Occipital lobe (tissue), 2 donors: ENCODE results near the gene GSK3B. TPM values are rescaled to one million over a fixed set of nuclear protein-coding genes. Genes with fewer than 3 reads are reported as not detected.
"Not testable (repeated sequence)": the region's sequence is repeated elsewhere in the genome, so short reads cannot be mapped to it uniquely, and the experiment has no call there.

Experiments used
- DNase-seq: peaks from one replicate; lab custom pipeline; 2025; lab: John Stamatoyannopoulos, UW
- total RNA-seq: library from RNA; depleted of rRNA; stranded (reverse); fragments of >200 nt; gene quantifications from one replicate; pipeline ENCODE4 v1.2.3, GENCODE V29; 2014

GSK3B gene
- total RNA-seq, 1 donor from 2014 or later = 117 TPM

DNA sequence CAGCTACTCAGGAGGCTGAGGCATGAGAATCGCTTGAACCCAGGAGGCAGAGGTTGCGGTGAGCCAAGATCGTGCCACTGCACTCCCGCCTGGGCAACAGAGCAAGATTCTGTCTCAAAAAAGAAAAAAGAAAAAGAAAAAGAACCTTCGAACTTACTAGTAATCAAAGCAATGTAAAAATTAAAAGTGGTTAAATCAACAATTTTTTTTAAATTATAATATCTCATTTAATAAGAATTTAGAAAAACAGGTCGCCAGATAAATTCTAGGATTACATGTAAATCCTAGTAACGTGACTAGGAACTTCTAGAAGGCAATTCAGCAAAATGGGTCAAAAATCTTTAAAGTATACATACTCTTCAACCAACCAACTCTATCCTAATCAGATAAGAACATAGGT lies 37.2 kb downstream of the GSK3B start:
- DNase-seq = no peak

DNA sequence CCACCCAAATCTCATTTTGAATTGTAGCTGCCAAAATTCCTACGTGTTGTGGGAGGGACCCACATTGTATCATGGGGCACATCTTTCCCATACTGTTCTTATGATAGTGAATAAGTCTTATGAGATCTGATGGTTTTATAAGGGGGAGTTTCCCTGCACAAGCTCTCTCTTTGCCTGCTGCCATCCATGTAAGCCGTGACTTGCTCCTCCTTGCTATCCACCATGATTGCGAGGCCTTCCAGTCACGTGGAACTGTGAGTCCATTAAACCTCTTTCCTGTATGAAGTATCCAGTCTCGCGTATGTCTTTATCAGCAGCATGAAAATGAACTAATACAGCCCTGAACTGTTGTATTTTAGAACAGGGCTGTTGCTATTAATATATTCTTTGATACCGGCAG lies 40.6 kb downstream of the GSK3B start:
- not testable (repeated sequence) for DNase-seq

DNA sequence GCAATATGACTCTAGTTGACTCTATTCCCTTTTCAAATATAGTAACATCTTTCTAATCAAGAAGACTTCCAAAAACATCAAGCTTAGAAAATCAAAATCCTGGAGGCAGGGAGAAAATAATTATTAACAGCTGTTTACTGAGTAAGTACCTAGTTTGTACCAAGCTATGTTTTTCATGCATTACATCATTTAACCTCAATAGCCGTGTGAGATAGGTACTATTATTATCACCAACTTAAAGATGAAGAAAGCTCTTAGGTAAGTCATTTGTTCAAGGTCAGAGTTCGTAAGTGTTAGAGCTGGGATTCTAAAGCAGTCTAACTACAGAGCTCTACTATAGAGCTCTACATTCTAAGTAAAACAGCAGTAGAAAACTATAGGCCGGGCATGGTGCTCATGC lies 41.6 kb downstream of the GSK3B start:
- no peak for DNase-seq

DNA sequence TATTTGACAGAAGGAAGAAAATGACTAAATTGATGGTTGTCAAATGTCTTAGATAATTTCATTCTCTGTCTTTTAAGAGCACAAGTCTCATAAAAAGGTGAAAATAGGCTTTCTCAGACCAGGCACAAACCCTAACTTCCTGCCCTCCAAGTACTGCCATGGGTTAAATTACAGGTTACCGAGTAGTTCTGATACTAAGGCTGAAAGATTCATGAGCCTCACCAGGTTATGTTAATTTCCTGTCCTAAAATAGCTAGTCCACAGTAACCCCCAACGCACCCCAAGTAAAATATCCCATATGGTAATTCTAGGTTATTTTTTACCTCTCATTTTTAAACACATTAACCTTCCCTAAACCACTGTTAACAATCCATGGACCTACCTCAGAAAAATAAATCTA lies 42.0 kb downstream of the GSK3B start:
- no peak for DNase-seq

DNA sequence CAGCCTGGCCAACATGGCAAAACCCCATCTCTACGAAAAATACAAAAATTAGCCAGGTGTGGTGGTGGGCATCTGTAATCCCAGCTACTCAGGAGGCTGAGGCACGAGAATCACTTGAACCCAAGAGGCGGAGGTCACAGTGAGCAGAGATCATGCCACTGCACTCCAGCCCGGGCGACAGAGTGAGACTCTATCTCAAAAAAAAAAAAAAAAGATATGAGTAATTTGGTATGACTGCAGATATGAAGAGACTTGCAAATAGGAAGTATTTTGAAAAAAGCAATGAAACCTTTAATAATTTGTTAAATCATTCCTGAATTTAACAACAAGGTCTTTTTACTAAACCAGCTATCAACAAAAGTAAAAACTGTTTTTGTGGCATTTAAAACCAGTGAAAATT lies 42.7 kb downstream of the GSK3B start:
- DNase-seq = not testable (repeated sequence)

DNA sequence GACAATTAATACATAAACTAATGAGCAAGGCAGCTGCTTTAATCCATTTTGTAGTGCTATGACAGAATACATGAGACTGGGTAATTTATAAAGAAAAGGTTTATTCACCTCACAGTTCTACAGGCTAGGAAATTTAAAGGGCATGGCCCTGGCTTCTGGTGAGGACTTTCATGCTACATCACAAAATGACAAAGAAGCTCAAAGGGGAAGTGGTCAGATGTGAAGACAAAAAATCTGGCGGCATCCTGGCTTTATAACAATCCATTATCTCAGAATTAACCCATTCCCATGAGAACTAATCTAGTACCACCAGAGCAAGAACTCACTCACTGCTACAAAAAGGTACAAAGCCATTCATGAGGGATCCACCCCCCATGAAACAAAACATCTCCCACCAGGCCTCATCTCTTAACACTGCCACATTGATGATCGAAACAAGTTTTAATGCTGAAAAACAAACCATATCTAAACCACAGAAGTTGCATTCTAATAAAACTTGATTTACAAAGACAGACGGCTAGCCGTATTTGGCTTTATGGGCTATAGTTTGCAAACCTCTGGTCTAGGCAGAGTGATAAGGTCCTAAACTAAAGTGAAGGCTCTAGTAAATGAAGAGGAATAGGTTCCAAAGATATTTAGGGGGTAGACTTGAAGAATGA lies 44.2 kb downstream of the GSK3B start:
- DNase-seq = no peak

DNA sequence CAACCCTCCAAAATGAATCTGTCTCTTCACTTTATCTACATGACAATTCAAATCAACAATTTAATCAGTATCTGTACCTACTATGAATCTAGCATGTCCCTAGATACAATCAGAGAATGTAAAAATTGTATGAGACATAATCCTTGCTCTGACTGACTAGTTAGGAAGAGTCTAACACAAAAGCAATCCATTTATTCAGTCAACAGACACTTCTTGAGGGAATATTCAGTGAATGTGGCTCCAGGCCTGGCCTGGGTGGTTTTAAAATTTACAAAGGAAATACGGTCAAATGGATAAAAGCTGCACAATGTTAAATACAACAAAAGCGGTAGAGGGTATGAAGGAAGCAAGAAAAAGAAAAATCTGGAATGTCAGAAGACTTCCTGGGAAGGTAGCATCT lies 45.2 kb downstream of the GSK3B start:
- no peak for DNase-seq

DNA sequence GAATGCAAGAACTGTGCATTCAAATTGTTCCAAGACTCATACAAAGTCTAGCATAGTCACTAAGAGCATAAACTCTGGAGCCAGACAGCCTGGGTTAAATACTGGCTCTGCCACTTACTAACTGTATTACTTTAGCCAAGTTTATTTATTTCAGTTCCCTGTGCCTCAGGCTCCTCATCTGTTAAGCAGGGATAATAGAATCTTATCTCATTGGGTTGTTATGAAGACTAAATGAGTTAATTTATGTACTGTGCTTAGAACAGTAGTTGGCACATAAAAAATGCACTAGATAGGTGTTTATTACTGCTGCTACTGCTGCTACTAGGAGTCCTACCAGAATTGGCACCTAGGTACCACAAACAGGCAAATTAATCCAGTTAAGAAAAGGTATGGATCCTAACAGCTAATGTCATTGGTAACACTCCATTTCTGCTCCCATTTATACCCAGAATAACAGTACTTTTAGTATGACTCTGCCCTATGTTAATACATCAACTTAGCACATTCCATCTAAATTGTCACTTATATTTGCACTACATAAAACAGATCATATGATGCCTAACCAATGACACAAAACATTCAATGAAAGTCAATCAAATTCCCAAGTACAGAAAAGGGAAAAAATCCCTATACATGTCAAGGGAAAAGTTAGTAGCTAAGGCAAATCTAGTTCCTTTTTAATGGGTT lies 45.7 kb downstream of the GSK3B start:
- DNase-seq = no peak

DNA sequence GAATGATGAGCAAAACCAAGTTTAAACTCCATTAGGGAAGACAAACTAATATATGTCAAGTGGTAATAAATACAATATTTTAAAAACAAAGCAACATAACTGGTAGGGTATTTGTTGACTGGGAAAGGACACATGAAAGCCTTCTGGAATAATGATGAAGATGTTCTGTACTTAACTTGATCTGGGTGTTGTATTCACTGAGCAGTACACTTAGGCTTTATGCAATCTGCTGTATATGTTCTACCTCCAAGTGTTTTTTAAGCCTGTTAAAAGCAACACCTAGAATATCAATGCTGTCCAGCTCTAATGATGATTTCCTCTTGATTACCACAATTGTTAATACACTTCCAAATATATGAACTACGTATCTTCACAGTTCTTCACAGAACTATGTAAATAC lies 46.6 kb downstream of the GSK3B start:
- no peak for DNase-seq

DNA sequence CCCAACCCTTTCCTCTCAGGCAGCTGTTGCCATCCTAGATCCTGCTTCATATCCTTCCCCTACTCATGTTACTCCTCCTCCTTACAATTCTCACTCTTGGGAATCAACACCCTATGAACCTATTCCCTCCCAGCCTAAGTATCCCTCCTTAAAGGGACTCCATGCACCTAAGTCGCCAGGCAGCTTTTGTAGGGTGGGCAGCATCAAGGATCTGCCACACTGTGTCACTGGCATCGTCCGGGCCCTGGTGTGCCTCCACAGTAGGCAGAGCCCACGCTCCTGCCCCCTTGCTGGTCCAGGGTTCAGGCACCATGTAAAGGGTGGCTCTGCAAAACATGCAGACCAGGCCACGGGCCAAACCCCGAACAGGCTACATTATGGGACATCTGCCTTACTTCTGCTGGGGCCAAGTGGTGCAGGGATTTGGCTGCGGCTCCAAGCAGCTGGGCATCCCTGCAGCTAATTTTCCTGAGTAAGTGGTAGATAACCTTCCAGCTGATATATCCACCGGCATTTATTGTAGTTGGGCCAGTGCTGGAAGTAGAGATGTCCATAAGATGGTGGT lies 53.4 kb downstream of the GSK3B start:
- DNase-seq = no peak

DNA sequence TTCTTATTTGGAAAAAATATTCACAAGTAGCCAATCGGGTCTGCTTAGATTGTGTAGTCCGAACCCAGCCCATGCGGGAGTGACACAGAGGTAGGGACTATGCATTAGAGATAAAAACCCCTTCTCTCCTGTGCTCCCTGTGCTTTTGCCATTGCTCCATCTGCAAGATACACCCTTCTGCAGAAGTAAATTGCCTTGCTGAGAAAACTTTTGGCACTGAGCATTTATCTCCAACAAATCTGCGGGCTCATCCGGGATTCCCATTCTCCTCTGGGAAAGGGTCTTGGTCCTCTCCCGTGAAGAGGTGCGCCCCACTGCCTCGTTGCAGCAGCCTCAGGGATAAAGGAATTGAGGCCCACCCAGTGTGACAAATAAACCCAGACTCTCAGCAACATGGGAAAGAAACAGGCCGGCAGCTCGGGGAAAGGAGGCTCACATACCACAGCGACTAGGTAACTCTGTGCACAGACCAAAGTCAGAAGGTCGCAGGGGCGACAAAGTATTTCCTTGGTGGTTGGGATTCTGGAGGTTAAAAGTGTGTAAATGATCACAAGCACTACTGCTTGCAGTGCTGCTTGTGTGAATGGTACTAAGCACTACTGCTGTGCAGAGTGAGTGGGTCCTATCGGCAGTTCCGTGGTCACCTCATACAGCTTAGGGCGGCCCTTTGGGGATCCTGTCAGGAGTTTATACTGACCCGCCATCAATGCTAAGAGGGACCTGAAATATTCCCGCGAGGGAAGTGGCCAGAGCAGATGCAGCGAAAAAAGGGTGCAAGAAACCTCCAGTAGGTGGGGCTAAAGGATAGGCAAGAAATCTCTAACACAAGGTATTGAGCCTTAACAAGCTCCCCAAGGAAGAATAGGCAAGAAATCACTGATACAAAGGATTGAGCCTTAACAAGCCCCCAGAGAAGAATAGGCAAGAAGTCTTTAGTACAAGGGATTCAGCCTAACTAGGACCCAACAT lies 54.3 kb downstream of the GSK3B start:
- DNase-seq = no peak

DNA sequence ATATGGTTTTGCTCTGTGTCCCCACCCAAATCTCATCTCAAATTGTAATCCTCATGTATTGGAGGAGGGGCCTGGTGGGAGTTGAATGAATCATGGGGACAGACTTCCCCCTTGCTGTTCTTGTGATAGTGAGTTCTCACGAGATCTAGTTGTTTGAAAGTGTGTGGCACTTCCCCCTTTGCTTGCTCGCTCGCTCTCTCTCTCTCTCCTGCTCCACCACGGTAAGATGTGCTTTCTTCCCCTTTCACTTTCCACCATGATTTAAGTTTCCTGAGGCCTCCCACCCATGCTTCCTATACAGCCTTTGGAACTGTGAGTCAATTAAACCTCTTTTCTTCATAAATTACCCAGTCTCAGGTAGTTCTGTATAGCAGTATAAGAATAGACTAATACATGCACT lies 60.7 kb downstream of the GSK3B start:
- no peak for DNase-seq

DNA sequence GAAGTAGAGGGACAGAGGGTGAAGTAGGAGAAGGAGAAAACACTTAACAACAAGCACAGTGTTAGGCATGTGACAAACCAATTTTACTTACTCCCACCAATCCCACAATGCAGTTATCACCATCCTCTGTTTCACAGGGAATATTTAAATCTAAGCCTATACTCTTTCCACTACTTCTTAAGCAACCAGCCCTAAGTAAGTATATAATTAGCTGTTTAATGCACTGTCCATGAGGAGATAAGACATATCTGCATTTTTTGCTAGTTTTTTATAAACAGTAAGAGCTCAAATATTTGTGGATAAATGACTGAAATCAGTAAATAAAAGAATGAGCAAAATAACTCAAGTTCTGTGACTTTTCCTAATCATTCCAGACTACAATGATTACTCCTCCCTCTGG lies 62.7 kb downstream of the GSK3B start:
- DNase-seq = no peak

DNA sequence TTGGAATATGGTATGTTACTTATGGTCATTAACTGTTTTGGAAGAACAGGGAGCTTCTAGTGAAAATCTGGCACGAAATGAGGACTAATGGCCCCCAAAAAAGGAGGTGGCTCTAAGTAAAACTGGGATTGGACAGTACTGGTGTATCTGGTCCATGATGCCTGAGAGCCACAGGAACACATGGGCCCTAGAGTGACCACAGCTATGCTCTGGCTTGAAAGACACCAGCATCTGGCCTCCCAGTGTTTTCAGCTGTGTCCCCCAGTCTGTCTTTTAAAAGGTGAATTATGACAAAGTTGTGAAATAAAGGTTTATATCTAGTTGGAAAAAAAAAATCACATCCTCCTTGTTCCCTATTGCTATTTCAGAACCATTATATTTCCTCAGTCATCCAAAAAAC lies 64.5 kb downstream of the GSK3B start:
- DNase-seq = no peak

DNA sequence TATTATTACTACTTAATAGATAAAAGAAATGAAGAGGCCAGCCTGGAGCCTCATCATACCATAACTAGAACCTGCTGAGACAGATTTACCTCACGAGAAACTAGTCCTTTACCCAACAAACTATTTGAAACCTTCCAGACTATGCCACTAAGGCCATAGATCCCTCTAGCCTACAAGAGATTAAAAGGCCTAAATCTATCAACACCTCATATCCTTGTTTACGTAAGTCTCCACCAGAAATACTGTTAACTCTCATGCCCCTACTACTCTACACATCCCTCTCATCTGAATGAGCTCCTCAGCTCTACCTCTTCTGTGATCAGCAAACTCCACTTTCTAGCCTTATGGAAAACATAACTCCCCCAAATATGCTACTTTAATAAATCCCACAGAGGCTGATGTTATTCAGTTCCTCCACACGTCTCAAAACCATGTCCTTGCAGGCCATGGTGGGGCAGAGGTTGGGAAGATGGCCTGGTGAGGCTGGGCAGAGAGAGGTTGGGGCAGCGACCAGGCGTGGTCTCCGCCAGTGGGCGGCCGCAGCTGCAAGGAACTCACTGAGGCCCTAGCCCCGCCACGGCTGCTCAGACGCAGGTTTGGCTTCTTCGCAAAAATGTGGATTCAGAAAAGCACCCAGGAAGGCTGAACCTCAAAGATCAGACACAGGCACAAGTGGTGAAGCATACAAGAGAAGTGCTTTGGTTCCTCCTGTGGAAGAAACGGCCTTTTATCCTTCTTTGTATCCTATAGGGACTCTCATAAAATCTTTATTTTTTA lies 65.8 kb downstream of the GSK3B start:
- no peak for DNase-seq

DNA sequence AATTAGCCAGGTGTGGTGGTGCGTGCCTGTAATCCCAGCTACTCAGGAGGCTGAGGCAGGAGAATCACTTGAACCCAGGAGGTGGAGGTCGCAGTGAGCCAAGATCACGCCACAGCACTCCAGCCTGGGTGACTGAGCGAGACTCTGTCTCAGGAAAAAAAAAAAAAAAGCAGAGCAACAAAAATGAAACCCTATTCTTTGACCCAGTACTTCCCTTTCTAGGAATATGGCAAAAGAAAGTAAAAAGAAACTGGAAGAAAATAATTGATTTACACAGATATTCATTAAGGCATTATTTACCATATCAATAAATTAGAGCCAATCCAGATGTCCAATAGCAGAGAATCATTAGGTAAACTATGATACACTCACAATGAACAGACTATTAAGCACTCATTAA lies 67.0 kb downstream of the GSK3B start:
- no peak for DNase-seq

DNA sequence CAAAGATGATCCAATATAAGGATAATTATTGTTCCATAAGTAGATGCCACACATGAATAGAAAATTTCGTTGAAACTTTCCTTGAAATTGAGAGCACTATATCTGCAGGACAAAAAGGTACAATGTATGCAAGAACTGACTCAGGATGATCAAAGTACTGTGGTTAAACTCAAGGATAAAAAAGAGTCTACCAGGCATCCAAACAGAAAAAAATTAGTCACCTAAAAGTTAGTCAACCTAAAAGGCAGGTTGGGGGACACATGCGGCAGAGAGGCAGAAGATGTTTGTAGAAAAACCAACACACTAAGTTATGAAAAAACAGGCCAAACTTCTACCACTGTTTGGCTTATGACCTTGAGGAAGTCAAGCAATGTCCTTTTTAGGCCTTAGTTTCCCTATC lies 68.7 kb downstream of the GSK3B start:
- no peak for DNase-seq

DNA sequence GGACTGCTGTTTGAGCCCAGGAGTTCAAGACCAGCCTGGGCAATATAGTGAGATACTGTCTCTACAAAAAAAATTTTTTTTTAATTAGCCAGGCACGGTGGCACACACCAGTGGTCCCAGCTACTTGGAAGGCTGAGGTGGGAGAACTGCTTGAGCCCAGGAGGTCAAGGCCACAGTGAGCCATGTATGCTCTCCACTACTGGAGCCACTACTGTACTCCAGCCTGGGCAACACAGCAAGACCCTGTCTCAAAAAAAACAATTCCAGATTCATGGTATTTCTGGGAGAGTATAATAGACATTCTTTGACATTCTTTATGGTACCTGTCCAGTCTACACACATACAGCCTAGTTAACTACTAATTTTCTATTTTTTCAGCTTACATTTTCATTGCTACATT lies 70.1 kb downstream of the GSK3B start:
- DNase-seq = no peak

DNA sequence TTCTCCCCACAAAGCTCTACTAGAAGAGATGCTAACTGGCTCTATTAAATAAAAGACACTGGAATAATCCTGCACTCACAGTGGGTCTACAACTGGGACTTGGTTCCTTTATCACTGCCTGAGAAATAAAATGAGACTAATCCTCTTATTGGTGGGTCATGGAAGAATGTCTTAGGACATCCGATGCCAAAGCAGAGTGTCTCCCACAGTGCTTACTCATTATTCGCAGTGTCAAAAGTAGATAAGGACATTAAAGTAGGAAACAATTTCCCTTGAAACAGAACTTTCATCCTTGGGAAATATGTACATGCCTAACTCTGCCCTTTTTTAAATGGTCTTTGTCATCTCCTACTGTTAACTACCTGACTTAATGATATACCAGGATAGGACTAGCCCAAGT lies 71.5 kb downstream of the GSK3B start:
- DNase-seq = no peak

DNA sequence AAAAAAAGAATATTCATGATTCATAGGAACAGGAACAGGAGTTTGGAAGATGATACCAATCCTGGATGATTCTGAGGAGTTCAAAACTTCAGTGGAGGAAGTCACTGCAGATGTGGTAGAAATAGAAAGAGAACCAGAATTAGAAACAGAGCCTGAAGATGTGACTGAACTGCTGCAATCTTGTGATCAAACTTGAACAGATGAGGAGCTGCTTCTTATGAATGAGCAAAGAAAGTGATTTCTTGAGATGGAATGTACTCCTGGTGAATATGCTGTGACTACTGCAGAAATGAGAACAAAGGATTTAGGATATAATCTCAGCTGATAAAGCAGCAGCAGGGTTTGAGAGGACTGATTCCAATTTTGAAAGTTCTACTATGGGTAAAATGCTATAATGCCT lies 72.7 kb downstream of the GSK3B start:
- no peak for DNase-seq

DNA sequence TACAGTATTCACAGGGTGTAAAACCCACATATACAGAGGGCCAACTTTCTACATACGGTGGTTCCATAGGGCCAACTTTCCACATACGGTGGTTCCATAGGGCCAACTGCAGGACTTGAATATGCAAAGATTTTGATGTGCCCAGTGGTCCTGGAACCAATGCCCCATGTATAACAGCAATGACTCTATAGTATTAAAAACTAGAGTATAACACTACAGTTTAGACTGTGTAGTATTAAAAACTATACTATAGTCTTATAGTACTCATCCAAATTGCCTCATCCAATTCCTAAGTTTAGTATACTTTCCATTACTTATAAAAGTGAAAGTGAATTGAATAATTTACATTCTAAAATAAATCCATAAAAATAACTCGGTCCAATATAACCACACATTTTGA lies 75.9 kb downstream of the GSK3B start:
- no peak for DNase-seq
